Activated effector memory CD4-positive, alpha-beta T cell treated with Interleukin-2 at 50 U/mL for 16 hours (primary cell): ENCODE measurements around the gene PLA2G6.

Experiments used
- DNase-seq: peaks from one replicate; pipeline ENCODE4 v3.0.0-alpha.2; 2020

PLA2G6 gene

DNA sequence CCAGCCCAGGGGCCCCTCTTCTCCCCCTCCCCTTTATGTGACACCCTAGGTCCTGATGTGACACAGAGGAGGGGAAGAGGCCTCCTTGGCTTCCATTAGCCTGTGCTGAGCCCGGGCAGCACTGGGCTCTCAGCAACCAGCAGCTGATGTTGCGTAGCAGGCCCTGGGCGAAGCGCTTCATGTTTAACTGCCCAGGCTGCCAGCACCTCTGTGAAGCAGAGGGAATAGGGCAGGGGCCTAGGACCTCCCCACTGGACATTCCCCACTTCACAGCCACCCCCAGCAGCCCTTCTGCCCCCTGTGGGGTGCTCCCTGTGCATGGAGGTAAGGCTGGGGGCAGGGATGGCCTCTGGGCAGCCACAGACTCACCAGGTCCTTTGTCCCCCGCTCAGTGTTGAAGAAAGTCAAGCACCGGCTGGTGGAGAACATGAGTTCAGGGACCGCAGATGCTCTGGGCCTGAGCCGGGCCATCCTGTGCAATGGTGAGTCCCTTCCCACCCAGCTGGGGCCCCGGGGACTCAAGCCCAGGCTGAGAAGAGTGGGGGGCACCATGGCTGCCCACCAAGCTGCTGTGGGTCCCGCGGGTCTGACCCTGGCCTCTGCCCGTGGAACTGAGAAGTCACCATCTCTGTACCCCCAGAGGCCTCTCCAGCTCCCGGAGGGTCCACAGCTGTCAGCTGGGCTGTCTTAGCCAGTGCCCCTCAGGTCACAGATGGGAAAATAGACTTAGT, 112.8 kb downstream of the PLA2G6 start:
- no peak for DNase-seq

DNA sequence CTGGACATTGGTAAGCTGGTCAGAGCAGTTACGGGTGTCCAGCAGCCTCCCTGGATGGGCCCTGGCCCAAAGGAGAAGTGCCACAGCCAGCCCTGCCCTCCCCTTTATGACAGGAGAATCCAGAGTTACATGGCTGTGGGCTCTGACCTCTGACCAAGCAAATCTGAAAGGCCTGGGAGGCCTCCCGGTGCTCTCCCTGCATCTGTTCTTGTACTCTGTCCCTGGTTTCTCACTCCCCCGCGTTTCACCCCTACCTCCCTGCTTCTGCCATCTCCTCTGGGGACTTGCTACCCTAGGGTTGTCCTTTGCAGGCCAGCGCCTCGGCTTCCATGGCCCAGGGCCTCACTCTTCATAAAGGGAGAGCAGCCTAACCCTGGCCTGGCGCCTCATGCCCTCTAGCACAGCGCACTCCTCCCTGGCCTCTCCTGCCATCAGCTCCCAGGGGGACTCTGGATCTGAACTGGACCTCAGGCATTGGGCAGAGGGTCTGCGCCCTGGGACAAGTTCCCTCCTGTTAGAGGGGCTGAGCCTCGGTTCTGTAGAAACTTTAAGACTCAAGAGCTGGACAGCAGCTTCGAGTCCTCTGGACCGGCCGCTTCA, 113.8 kb downstream of the PLA2G6 start:
- no peak for DNase-seq

DNA sequence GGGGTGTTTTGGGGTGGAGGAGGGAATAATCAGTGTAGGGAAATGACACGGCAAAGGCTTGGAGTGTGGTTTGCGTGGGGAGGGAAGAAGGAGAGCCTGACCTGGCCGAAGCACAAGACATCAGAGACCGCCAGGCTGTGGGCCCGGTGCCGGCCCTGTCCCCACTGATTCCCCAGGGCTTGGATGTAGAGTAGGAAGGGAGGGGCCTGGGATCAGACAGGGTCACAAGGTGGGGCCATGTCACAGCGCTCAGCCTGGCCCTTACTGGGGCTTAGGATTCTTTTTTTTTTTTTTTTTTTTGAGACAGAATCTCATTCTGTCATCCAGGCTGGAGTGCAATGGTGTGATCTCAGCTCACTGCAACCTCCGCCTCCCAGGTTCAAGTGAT, 114.6 kb downstream of the PLA2G6 start:
- DNase-seq = no peak

DNA sequence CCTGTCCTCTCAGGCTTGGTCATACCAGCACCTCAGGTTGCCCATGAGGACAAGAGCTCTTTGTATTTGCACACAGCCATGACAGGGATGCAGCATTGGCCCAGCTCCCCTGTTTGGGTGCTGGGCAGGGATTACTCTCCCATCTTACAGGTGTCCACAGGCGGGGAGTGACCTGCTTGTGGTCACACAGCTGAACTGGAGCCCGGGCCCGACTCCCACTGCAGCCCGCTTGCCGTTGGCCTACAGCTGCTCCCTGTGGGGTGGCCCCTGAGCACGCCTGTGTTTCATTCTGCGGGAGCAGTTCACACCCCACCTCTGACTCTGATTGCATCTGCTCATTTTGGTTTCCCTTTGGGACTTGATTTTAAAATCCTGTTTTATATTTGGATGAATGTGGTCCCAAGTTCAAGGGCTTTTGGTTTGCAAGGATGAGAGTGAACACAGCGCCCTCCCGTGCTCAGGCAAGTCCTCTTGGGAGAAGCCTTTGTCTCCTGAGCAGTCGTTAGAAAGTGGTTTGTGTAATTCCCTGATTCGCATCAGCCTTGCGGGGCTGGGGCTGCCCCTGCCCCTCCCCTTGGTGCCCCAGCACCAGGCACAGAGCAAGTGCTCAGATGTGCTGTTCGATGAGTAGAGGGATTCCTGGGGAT, 115.1 kb downstream of the PLA2G6 start:
- no peak for DNase-seq

DNA sequence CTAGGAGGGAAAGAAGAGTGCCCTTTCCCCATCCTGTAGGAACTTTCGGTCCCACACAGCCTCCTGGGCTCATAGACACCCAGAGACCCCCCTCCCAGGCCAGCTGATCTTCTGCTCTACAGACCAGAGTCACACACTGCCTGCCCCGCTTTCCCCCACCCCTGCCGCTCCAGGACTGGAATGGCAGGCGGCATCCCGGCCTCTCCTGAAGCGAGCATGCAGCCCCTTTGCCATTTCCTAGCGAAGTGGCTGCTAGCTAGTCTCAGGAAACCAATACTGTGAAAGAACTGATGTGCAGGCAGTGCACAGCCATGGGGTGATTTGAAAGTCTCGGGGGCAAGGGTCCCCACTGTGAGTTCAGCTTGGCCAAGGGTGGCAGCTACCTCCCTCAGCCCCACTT, 116.1 kb downstream of the PLA2G6 start:
- DNase-seq = no peak

DNA sequence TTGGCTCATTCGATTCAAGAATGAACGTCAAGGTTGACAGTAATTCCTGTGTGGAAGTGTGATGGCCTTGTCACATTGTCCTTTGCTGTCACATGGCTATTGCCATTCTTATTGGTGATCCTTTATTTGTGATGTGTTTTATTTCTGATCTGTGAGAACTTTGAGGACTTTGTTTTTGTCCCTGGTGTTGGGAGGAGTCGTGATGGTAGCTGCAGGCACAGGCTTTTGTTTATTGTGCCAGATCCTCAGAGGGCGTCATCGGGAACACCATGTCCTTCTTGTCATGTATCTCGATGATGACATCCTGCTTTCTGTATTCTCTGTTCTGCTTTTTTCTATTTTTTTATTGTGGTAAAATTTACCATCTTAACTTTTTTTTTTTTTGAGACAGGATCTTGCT, 118.8 kb downstream of the PLA2G6 start:
- DNase-seq = no peak
